HG03064 (cell line): Measurements from ENCODE around the gene SMPD2.
A peak's percentile ranks its signal among the peaks of the same experiment; 100 is the strongest.

ENCODE experiments used
- ATAC-seq: cut with Tn5 transposase; IDR thresholded peaks from one replicate; pipeline ENCODE4 v1.9.1; 2021; ENCODE audit warnings: low read depth; ENCODE audit not compliant: unreplicated experiment

The SMPD2 gene

GRCh38 chr6:109440331-109441068, at the start of gene SMPD2, which contains the start of gene PPIL6:
Gene SMPD2 (plus strand): TSS chr6:109440724. CDS start chr6:109441122, 398 bp downstream.
Gene PPIL6 (minus strand): TSS chr6:109440628. CDS start chr6:109440590, 38 bp downstream.
- peak; percentile 93 for ATAC-seq

GRCh38 chr6:109393157-109393885, 47.2 kb upstream of the SMPD2 start:
- ATAC-seq, result no peak

GRCh38 chr6:109393886-109394281, 46.6 kb upstream of the SMPD2 start:
- no peak for ATAC-seq

- no peak for ATAC-seq
Measured at GRCh38 chr6:109396046-109396718, 44.3 kb upstream of the SMPD2 start.

GRCh38 chr6:109397020-109397419, 43.5 kb upstream of the SMPD2 start:
- ATAC-seq, result no peak

GRCh38 chr6:109406196-109406595, 34.3 kb upstream of the SMPD2 start:
- no peak for ATAC-seq

- ATAC-seq, result no peak
Measured at GRCh38 chr6:109411034-109411433, 29.5 kb upstream of the SMPD2 start.

GRCh38 chr6:109417646-109418045, 22.9 kb upstream of the SMPD2 start:
- no peak for ATAC-seq

GRCh38 chr6:109420751-109421150, 19.8 kb upstream of the SMPD2 start:
- ATAC-seq, result no peak

GRCh38 chr6:109421184-109421583, 19.3 kb upstream of the SMPD2 start:
- ATAC-seq, result no peak

- ATAC-seq, result no peak
Measured at GRCh38 chr6:109424946-109425345, 15.6 kb upstream of the SMPD2 start.

GRCh38 chr6:109428889-109429477, 11.5 kb upstream of the SMPD2 start:
- ATAC-seq, result no peak

GRCh38 chr6:109429496-109429895, 11.0 kb upstream of the SMPD2 start:
- ATAC-seq, result no peak

- ATAC-seq, result no peak
Measured at GRCh38 chr6:109434456-109434855, 6.1 kb upstream of the SMPD2 start.

- ATAC-seq, result no peak
Measured at GRCh38 chr6:109436041-109436440, 4.5 kb upstream of the SMPD2 start.

GRCh38 chr6:109441069-109441816, 719 bp downstream of the SMPD2 start:
- no peak for ATAC-seq

GRCh38 chr6:109442393-109442924, 1.9 kb downstream of the SMPD2 start:
- ATAC-seq, result no peak

- no peak for ATAC-seq
Measured at GRCh38 chr6:109443425-109443950, 3.0 kb downstream of the SMPD2 start.

- ATAC-seq, result no peak
Measured at GRCh38 chr6:109445382-109445781, 4.9 kb downstream of the SMPD2 start.

GRCh38 chr6:109446072-109446471, 5.5 kb downstream of the SMPD2 start:
- no peak for ATAC-seq
